ENCODE measurements around the gene ARFGEF3.

GRCh38 chr6:138194287-138194686, 32.5 kb downstream of the ARFGEF3 start:
- TF ChIP-seq CTCF (conservative IDR thresholded peaks at IDR 0.05; ENCODE audit: low read depth, low read length) (no peak), EZH2 (IDR thresholded peaks at IDR 0.05; ENCODE audit: borderline replicate concordance, low read depth, low read length, poor library complexity, severe bottlenecking) (no peak)

All from A673 (cell line).